Activated naive CD8-positive, alpha-beta T cell treated with anti-CD3 and anti-CD28 coated beads, Interleukin-2, amount 10 ng/mL, durations not matched to agents 7 days and 5 days (primary cell): ENCODE measurements around the gene F7. TPM values are rescaled to one million over a fixed set of nuclear protein-coding genes. Genes with fewer than 3 reads are reported as not detected.
"Not testable (repeated sequence)": the region's sequence is repeated elsewhere in the genome, so short reads cannot be mapped to it uniquely, and the experiment has no call there.

Experiments
- ATAC-seq: fragments of 150-1000 bp; cut with Tn5 transposase; one replicate; pipeline ENCODE4 v1.10.0; 2021; ENCODE audit warnings: low read depth, moderate library complexity
- POLR2A ChIA-PET: fragments of 350-600 bp; sonication (Branson Sonifier 250); formaldehyde crosslinking; loops from one replicate; lab custom pipeline; 2021; ENCODE audit warnings: antibody characterized with exemption; lab: Charles Lee
- DNase-seq: peaks from one replicate; pipeline ENCODE4 v3.0.0; 2021
- H3K27ac Mint-ChIP-seq: one replicate; pipeline ENCODE4 v1.8.0; 2022; ENCODE audit warnings: mild to moderate bottlenecking, mixed read lengths
- H3K27me3 Mint-ChIP-seq: one replicate; pipeline ENCODE4 v1.8.0; 2022; ENCODE audit warnings: mild to moderate bottlenecking, moderate library complexity, mixed read lengths
- H3K36me3 Mint-ChIP-seq: one replicate; pipeline ENCODE4 v1.8.0; 2021; ENCODE audit warnings: mild to moderate bottlenecking, mixed read lengths
- H3K4me1 Mint-ChIP-seq: one replicate; pipeline ENCODE4 v1.8.0; 2021; ENCODE audit warnings: mixed read lengths
- H3K4me3 Mint-ChIP-seq: one replicate; pipeline ENCODE4 v1.8.0; 2022; ENCODE audit warnings: mild to moderate bottlenecking, moderate library complexity, mixed read lengths
- H3K9me3 Mint-ChIP-seq: one replicate; pipeline ENCODE4 v1.8.0; 2021; ENCODE audit warnings: mixed read lengths
- total RNA-seq, 2 experiments: library from RNA; stranded (reverse); gene quantifications; one replicate each; pipeline ENCODE4 v1.2.3, GENCODE V29; 2021

The F7 gene
- total RNA-seq, 2 experiments from 2014 or later: 0.31 TPM; not detected in 1

- Mint-ChIP-seq H3K27me3 (peaks cover 8% of the 10 kb centered on the region), H3K4me3 (peak overlapping the region; percentile 22), H3K4me1 (peaks cover 2% of the 10 kb centered on the region), H3K27ac (no peak overlapping the region), H3K36me3 (no peaks in the 10 kb centered on the region), H3K9me3 (no peaks in the 10 kb centered on the region)
- ATAC-seq: no peak
- no peak for DNase-seq
- POLR2A ChIA-PET: no interaction called here
Observed at GRCh38 chr13:113109151-113110047, 3.8 kb downstream of the F7 start.

DNA sequence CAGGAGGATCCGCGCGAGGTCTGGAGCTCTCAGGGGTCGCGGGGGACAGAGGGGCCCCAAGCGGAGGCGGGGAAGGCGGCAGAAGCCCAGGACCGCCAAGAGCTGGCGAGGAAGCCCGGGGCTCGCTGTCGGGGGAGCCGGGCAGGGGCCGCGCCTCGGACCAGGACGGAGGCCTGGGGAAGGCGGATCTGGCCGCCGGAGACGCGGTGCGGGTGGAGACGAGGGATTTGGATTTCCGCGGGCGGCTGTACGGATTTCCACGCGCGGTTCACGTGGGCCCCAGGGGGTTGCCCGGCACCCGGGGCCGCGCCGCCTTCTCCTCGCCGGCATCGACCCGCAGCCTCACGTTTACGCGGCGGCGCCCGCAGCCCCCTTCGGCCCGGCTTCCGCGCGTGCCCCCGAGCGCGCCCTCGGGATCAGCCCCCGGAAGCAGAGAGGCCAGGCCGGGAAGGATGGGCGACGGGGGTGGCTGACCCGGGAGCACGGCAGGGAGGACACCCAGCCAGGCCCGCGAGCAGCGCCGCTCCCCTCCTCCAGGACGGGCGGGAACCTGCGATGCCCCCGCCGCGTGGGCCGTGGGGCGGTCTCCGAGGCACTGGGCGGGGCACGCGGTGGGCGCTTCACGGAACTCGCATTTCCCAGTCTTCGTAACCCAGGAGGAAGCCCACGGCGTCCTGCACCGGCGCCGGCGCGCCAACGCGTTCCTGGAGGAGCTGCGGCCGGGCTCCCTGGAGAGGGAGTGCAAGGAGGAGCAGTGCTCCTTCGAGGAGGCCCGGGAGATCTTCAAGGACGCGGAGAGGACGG is 4.7 kb downstream of the F7 start:
- ATAC-seq: peak; percentile 38
- peaks cover 8% of the 10 kb centered on the region for H3K27me3 Mint-ChIP-seq
- H3K4me3 Mint-ChIP-seq: peak overlapping the region; percentile 22
- peaks cover 2% of the 10 kb centered on the region for H3K4me1 Mint-ChIP-seq
- peak; percentile 51 for DNase-seq
- no peaks in the 10 kb centered on the region for H3K36me3 Mint-ChIP-seq
- no peaks in the 10 kb centered on the region for H3K9me3 Mint-ChIP-seq
- H3K27ac Mint-ChIP-seq: no peak overlapping the region
- POLR2A ChIA-PET: no interaction called here

DNA sequence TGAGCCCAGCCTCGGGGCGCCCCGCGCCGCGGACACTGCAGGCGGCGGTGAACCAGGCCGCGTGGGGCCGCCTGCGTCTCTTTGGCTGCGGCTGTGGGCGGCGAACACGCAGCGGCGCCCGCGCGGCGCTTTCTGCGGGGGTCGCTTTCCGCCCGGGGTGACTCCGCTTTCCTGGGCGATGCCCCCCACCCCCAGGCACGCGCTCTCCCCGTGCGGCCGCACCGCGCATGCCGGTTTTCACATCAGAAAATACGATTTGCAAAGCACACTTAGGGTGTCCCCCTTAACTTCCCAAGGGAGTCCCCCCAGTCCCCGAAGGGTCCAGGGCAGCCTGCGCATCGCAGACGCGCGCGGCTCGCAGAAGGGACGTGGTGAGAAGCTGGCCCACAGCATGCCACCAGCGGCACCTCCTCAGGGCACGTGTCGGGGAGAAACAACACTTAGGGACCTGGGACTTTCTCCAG is 5.3 kb downstream of the F7 start:
- no peak for DNase-seq
- Mint-ChIP-seq H3K27ac (no peak overlapping the region), H3K4me1 (peaks cover 2% of the 10 kb centered on the region), H3K36me3 (no peaks in the 10 kb centered on the region), H3K27me3 (peaks cover 8% of the 10 kb centered on the region), H3K9me3 (no peaks in the 10 kb centered on the region), H3K4me3 (peak overlapping the region; percentile 19)
- ATAC-seq: peak; percentile 30
- POLR2A ChIA-PET: no interaction called here

GRCh38 chr13:113111821-113112220 is 6.2 kb downstream of the F7 start:
- H3K36me3 Mint-ChIP-seq, H3K4me1 Mint-ChIP-seq, H3K27ac Mint-ChIP-seq, ATAC-seq, POLR2A ChIA-PET, H3K27me3 Mint-ChIP-seq, H3K4me3 Mint-ChIP-seq, DNase-seq, H3K9me3 Mint-ChIP-seq: not testable (repeated sequence)

GRCh38 chr13:113112475-113112874 is 6.9 kb downstream of the F7 start:
- H3K27ac Mint-ChIP-seq, H3K9me3 Mint-ChIP-seq, DNase-seq, H3K4me3 Mint-ChIP-seq, POLR2A ChIA-PET, ATAC-seq, H3K27me3 Mint-ChIP-seq, H3K36me3 Mint-ChIP-seq, H3K4me1 Mint-ChIP-seq: not testable (repeated sequence)

- ATAC-seq (peak; percentile 35), DNase-seq (peak; percentile 30)
- H3K4me1 Mint-ChIP-seq: peaks cover 2% of the 10 kb centered on the region
- H3K9me3 Mint-ChIP-seq: no peaks in the 10 kb centered on the region
- H3K36me3 Mint-ChIP-seq: no peaks in the 10 kb centered on the region
- H3K27ac Mint-ChIP-seq: no peak overlapping the region
- H3K27me3 Mint-ChIP-seq: peaks cover 8% of the 10 kb centered on the region
- H3K4me3 Mint-ChIP-seq: no peak overlapping the region
- POLR2A ChIA-PET: interaction anchor here (0.8 kb wide), 1 partner anchor 96 kb away, joined by 5 read pairs; the partner anchor contains the start of gene PCID2
Observed at GRCh38 chr13:113112893-113113845, 7.6 kb downstream of the F7 start.

GRCh38 chr13:113113846-113114271 is 8.3 kb downstream of the F7 start:
- DNase-seq: peak; percentile 21
- Mint-ChIP-seq H3K27ac (no peak overlapping the region), H3K4me3 (no peak overlapping the region), H3K9me3 (no peaks in the 10 kb centered on the region), H3K4me1 (peaks cover 2% of the 10 kb centered on the region), H3K27me3 (peaks cover 8% of the 10 kb centered on the region), H3K36me3 (no peaks in the 10 kb centered on the region)
- no peak for ATAC-seq
- POLR2A ChIA-PET: interaction anchor here (0.8 kb wide), 1 partner anchor 95 kb away, joined by 5 read pairs; the partner anchor contains the start of gene PCID2

DNA sequence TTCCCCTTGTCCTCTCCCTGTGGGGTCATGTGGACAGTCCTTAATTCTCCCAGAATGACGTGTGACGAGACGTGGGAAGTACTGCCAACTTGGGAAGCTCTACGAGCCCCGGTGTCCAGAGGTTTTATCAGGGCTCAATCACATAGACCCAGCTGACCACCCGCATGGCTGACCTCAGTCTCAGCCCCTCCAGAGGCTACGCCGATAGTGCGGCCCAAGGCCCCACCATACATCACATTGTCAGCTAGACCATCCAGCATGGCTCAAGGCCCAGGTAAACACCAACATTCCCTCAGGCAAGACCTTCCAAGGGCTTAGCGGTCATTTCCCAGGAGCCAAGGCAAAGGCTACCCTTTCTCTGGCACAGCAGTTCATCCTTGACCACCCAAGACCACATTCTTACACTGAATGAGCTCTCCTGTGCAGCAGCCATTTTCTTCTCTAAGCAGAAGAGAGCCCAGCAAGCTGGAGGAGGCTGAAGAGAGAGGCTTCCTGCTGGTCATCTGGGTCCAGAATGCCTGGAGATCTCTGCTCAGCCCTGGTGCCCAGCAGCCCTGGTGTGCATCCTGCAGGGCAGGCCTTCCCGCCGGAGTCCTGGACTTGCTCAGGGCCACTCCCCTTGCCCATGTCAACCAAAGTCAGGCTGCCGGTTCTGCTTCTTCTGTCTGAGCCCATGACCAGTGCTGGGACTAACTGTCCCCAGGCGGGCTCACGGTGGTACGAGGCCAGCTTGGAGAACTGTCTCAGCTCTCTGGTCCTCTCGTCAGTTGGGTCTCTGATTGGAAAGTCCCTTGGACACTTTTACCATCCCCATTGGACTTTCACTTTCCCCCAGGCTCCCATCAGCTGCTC is 9.1 kb downstream of the F7 start:
- H3K27ac Mint-ChIP-seq: no peak overlapping the region
- H3K9me3 Mint-ChIP-seq: no peaks in the 10 kb centered on the region
- DNase-seq: peak; percentile 21
- no peak overlapping the region for H3K4me3 Mint-ChIP-seq
- H3K4me1 Mint-ChIP-seq: peaks cover 2% of the 10 kb centered on the region
- H3K36me3 Mint-ChIP-seq: no peaks in the 10 kb centered on the region
- POLR2A ChIA-PET: no interaction called here
- H3K27me3 Mint-ChIP-seq: peaks cover 4% of the 10 kb centered on the region
- no peak for ATAC-seq

GRCh38 chr13:113115363-113116205 is 10.0 kb downstream of the F7 start:
- ATAC-seq (no peak), DNase-seq (no peak)
- Mint-ChIP-seq H3K36me3 (no peaks in the 10 kb centered on the region), H3K27ac (no peak overlapping the region), H3K4me1 (peaks cover 2% of the 10 kb centered on the region), H3K4me3 (no peak overlapping the region), H3K9me3 (no peaks in the 10 kb centered on the region), H3K27me3 (peaks cover 4% of the 10 kb centered on the region)
- POLR2A ChIA-PET: no interaction called here

DNA sequence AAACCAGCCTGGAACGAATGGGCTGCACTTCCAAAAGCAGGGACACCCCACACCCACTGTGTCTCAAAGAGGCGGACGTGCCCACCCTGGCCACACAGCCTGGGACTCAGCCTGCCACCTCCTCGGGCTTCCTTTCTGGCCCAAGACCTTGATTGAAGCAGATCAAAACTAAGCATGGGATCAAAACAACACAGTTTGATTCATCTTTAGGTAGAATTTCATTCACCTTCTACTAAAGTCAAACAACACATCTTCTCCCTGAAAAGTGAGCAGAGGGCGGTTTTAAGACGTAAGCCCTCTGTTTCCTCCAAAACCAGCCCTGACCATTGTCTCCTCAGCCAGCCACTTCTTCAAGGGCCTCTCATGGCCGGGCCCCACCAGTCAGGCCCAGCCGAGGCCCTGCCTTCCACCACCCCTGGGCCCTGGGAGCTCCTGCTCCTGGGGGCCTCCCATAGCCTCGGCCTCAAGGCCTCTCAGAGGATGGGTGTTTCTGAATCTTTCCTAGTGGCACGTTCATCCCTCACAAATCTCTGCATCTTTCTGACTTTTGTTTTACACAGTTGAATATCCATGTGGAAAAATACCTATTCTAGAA is 10.7 kb downstream of the F7 start:
- no peaks in the 10 kb centered on the region for H3K9me3 Mint-ChIP-seq
- H3K4me1 Mint-ChIP-seq: peaks cover 2% of the 10 kb centered on the region
- POLR2A ChIA-PET: no interaction called here
- H3K4me3 Mint-ChIP-seq: no peak overlapping the region
- no peaks in the 10 kb centered on the region for H3K36me3 Mint-ChIP-seq
- no peak overlapping the region for H3K27ac Mint-ChIP-seq
- peaks cover 4% of the 10 kb centered on the region for H3K27me3 Mint-ChIP-seq
- no peak for DNase-seq
- no peak for ATAC-seq

DNA sequence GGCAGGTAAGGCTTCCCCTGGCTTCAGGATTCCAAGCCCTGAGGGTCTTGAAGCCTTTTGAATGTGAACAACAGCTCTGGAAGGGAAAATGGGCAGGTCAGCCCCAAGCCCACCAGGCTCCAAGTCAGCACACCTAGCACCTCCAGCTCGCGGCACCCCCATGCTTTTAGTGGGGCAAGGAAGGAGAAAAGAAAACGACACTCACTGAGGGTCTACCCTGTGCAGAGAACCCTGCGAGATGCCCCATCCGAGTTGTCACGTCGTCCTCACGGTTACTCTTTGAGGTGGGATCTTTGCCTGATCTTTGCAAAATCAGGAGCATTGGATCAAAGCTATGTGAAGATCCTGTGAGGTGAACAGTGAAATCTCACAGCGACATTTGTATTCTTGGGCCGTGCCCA is 11.3 kb downstream of the F7 start:
- no peak for DNase-seq
- H3K9me3 Mint-ChIP-seq: no peaks in the 10 kb centered on the region
- ATAC-seq: no peak
- H3K27ac Mint-ChIP-seq: no peak overlapping the region
- H3K4me3 Mint-ChIP-seq: no peak overlapping the region
- peaks cover 2% of the 10 kb centered on the region for H3K4me1 Mint-ChIP-seq
- POLR2A ChIA-PET: no interaction called here
- H3K27me3 Mint-ChIP-seq: peaks cover 4% of the 10 kb centered on the region
- no peaks in the 10 kb centered on the region for H3K36me3 Mint-ChIP-seq
